ENCODE results near the gene DCTPP1. TPM values are rescaled to one million over a fixed set of nuclear protein-coding genes. Genes with fewer than 3 reads are reported as not detected.
A peak's percentile ranks its signal among the peaks of the same experiment; 100 is the strongest.

The DCTPP1 gene
- total and polyA plus RNA-seq, 2 donors from 2014 or later: 39.1 to 64.7 TPM

- no peak for TF ChIP-seq CTCF (IDR thresholded peaks at IDR 0.05; ENCODE audit: borderline replicate concordance, extremely low read depth, insufficient read depth)
- FAIRE-seq: no peak
- no peak for DNase-seq
- Histone ChIP-seq H3K4me1 (ENCODE audit: control insufficient read depth in 2 of 3, insufficient read depth in 2 of 3, low read depth in 1 of 3, low read length in 3 of 3) (peaks cover 0 to 15% (median 8%) of the 10 kb centered on the region in 3 donors), H3K9me3 (ENCODE audit: control insufficient read depth in 2 of 3, insufficient read depth in 1 of 3, low read length in 3 of 3) (peaks cover 0 to 12% (median 0%) of the 10 kb centered on the region in 3 donors), H3K9ac (ENCODE audit: low read length in 3 of 3) (peak overlapping the region; percentile 78 to 96 (median 86)), H3K4me3 (ENCODE audit: low read length in 3 of 3) (peak overlapping the region; percentile 88 to 100 (median 96)), H3K27me3 (ENCODE audit: control insufficient read depth, insufficient read depth, low read length) (no peaks in the 10 kb centered on the region), H3K27ac (ENCODE audit: low read depth in 2 of 2, low read length in 2 of 2) (peak overlapping the region; percentile 83 to 98), H3K36me3 (ENCODE audit: control insufficient read depth in 2 of 3, insufficient read depth in 3 of 3, low read length in 3 of 3) (peaks cover 3 to 13% (median 4%) of the 10 kb centered on the region in 3 donors)
- intact Hi-C loops (cut with DNase I): no loop called here
These were observed 14.7 kb upstream of the DCTPP1 start for GRCh38 chr16:30444231-30445148.

DNA sequence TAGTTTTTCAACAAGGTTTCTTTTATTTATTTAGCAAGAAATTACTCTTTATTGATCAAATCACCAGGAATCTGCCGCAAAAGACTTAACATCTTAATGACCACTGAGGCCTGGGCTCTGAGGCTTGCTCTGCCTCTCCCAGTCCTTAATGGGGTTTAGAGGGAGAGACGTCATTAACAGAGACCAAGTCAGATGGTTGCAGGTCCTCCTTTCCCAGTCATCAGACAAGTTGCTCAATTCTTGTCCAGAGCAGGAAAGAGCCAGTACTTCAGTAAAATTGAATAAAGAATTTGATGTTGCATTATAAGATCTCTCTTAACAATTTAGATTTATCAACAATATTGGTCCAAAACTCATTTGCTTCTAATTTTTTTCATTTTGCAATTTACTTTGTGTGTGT, 13.8 kb upstream of the DCTPP1 start:
- FAIRE-seq (no peak), DNase-seq (no peak)
- H3K9me3 ChIP-seq (ENCODE audit: control insufficient read depth in 2 of 3, insufficient read depth in 1 of 3, low read length in 3 of 3): peaks cover 0 to 12% (median 0%) of the 10 kb centered on the region in 3 donors
- H3K9ac ChIP-seq (ENCODE audit: low read length in 3 of 3): no peak overlapping the region
- peaks cover 0 to 15% (median 8%) of the 10 kb centered on the region in 3 donors for H3K4me1 ChIP-seq (ENCODE audit: control insufficient read depth in 2 of 3, insufficient read depth in 2 of 3, low read depth in 1 of 3, low read length in 3 of 3)
- intact Hi-C loops (cut with DNase I): no loop called here
- no peak for TF ChIP-seq CTCF (IDR thresholded peaks at IDR 0.05; ENCODE audit: borderline replicate concordance, extremely low read depth, insufficient read depth)
- H3K4me3 ChIP-seq (ENCODE audit: low read length in 3 of 3): peak overlapping the region in 1 of 3 donors; percentile 100
- no peaks in the 10 kb centered on the region for H3K27me3 ChIP-seq (ENCODE audit: control insufficient read depth, insufficient read depth, low read length)
- H3K36me3 ChIP-seq (ENCODE audit: control insufficient read depth in 2 of 3, insufficient read depth in 3 of 3, low read length in 3 of 3): peaks cover 3 to 13% (median 4%) of the 10 kb centered on the region in 3 donors
- no peak overlapping the region for H3K27ac ChIP-seq (ENCODE audit: low read depth in 2 of 2, low read length in 2 of 2)

GRCh38 chr16:30439720-30440348, 10.0 kb upstream of the DCTPP1 start:
- Histone ChIP-seq H3K27ac (ENCODE audit: low read depth in 2 of 2, low read length in 2 of 2) (no peak overlapping the region), H3K9ac (ENCODE audit: low read length in 3 of 3) (no peak overlapping the region), H3K9me3 (ENCODE audit: control insufficient read depth in 2 of 3, insufficient read depth in 1 of 3, low read length in 3 of 3) (peaks cover 0 to 9% (median 0%) of the 10 kb centered on the region in 3 donors), H3K27me3 (ENCODE audit: control insufficient read depth, insufficient read depth, low read length) (no peaks in the 10 kb centered on the region), H3K4me3 (ENCODE audit: low read length in 3 of 3) (no peak overlapping the region), H3K36me3 (ENCODE audit: control insufficient read depth in 2 of 3, insufficient read depth in 3 of 3, low read length in 3 of 3) (peaks cover 3 to 13% (median 4%) of the 10 kb centered on the region in 3 donors), H3K4me1 (ENCODE audit: control insufficient read depth in 2 of 3, insufficient read depth in 2 of 3, low read depth in 1 of 3, low read length in 3 of 3) (peaks cover 0 to 7% (median 0%) of the 10 kb centered on the region in 3 donors)
- TF ChIP-seq CTCF (IDR thresholded peaks at IDR 0.05; ENCODE audit: borderline replicate concordance, extremely low read depth, insufficient read depth): no peak
- DNase-seq (no peak), FAIRE-seq (no peak)
- intact Hi-C loops (cut with DNase I): no loop called here

Measured in kidney (tissue), 14 donors.